ENCODE measurements around the gene CYBA. TPM values are rescaled to one million over a fixed set of nuclear protein-coding genes. Genes with fewer than 3 reads are reported as not detected.
A peak's percentile ranks its signal among the peaks of the same experiment; 100 is the strongest.

Gene CYBA
- total and polyA plus RNA-seq, 10 of the 15 experiments (the other 5 are each of a cell fraction or from before 2014, with no cell fraction given) = 0.55 to 598 (median 258) TPM

DNA sequence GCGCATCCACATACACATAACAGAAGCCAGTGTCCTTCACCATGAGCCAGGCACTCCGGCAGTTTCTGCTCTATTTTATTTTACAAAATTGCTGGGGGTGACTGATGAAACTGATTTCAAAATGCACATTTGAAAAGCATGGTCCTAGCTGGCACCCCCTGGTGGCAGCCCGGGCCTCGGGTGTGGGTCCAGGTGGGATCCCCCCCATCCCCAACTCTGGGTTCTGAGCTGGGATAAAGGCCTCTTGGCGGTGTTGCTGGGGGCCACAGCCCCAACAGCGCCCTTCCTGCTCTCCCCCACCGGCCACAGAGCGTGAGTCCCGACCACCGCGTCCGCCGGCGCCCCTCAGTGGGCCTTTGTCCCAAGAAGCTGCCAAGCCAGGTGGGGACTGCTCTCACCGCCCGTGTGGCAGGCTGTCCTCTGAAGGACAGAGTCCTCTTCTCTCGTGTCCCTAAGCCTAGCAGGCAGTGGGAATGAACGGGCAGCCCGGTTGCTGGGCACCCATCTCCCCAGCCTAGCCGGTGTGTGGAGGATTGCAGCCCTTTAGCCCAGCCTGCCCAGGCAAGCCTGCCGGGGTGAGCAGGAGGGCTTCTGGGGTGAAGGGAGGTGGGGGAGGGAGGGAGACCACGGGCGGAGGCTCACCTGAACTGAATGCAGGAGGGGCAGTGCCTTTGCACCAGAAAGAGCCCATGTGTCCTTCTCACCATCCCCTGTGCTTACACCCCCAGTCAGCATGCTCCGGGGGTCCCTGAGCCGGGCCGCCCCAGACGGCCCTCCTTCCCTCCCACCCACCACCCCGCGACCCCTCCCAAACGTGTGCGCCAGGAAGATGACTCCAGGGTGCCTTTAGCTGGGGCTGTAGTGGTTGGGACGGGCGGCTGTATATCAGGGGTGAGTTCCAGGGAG, 34.6 kb upstream of the CYBA start:
- no peak for FAIRE-seq
- ChIA-PET POLR2A (interaction anchor here (0.6 kb wide), 1 partner anchor 48 kb away, joined by 3 read pairs; no protein-coding TSS in a partner anchor), CTCF (interaction anchor here (1.1 to 1.3 kb wide), 6 partner anchors 10 to 96 kb away, joined by 3 to 6 read pairs (median 3); partner anchors contain the start of gene MVD), RAD21 (ENCODE audit: unreplicated experiment) (interaction anchor here (1.0 to 1.2 kb wide), 2 partner anchors 17 to 22 kb away, joined by 3 to 6 read pairs; partner anchors contain the start of gene MVD), SMC1A (ENCODE audit: uncharacterized antibody, unreplicated experiment) (interaction anchor here (0.6 to 0.9 kb wide), 2 partner anchors 22 to 98 kb away, joined by 3 read pairs; no protein-coding TSS in a partner anchor)
- H3K36me3 ChIP-seq (ENCODE audit: control insufficient read depth in 2 of 2, insufficient read depth in 2 of 2, low read length in 1 of 2) = no peaks in the 10 kb centered on the region
- in situ Hi-C loops (cut with MboI) = no loop called here
- BruUV-seq (replicated peaks) = no TSS peak
- peak overlapping the region; percentile 61 for H2AFZ ChIP-seq (ENCODE audit: control insufficient read depth, low read depth, low read length)
- no peaks in the 10 kb centered on the region for H4K20me1 ChIP-seq (ENCODE audit: control insufficient read depth, insufficient read depth)
- H3K9me3 ChIP-seq (replicated peaks; ENCODE audit: control insufficient read depth, insufficient read depth, low read length) = no peaks in the 10 kb centered on the region
- ATAC-seq = 0 out of 3 replicates have a peak, but pooled peaks have one; percentile 2
- no peaks in the 10 kb centered on the region; the same call in 1 of the 2 replicates for H3K79me2 ChIP-seq (ENCODE audit: control insufficient read depth, insufficient read depth, low read length)
- intact Hi-C loops (cut with micrococcal nuclease; ENCODE audit: unreplicated experiment) = no loop called here
- H3K27ac ChIP-seq (ENCODE audit: control insufficient read depth, insufficient read depth) = no peak overlapping the region
- peak overlapping the region; percentile 52; the same call in 1 of the 2 replicates for H3K9ac ChIP-seq (ENCODE audit: control insufficient read depth, insufficient read depth, low read length)
- H3K4me1 ChIP-seq (ENCODE audit: control insufficient read depth, insufficient read depth, low read length) = peaks cover 40% of the 10 kb centered on the region
- no peaks in the 10 kb centered on the region; a peak in 1 of 4 replicates for H3K27me3 ChIP-seq (replicated peaks in 1 of 2; ENCODE audit: control insufficient read depth in 2 of 2, insufficient read depth in 2 of 2, low read length in 1 of 2)
- 13% methylated on average over 26 of the region's 33 CpGs for WGBS (ENCODE audit: insufficient coverage, insufficient replicate concordance, low lambda C conversion rate, missing lambda C conversion rate)
- peak overlapping the region; percentile 92 for H3K4me2 ChIP-seq (ENCODE audit: control insufficient read depth, insufficient read depth)
- DNase-seq (ENCODE audit: low read depth, low spot score) = no peak
- peak overlapping the region; percentile 98 for H3K4me3 ChIP-seq
- TF ChIP-seq SIX5 (IDR thresholded peaks at IDR 0.05; ENCODE audit: low read depth, low read length, severe bottlenecking) (no peak), CBX5 (IDR thresholded peaks at IDR 0.05; ENCODE audit: low read depth) (no peak), PAX8 (IDR thresholded peaks at IDR 0.05) (no peak), MYB (IDR thresholded peaks at IDR 0.05; ENCODE audit: borderline replicate concordance, low read depth, low read length) (no peak), SMC3 (IDR thresholded peaks at IDR 0.05; ENCODE audit: borderline replicate concordance, low read length) (peak; percentile 21; the same call in 1 of the 2 replicates), JUNB (IDR thresholded peaks at IDR 0.05) (no peak), RELB (IDR thresholded peaks at IDR 0.05; ENCODE audit: low read depth) (no peak), ZBTB33 (IDR thresholded peaks at IDR 0.05) (0 out of 2 replicates have a peak, but pooled peaks have one; percentile 15), CTCF (IDR thresholded peaks at IDR 0.05 in 2 of 3, conservative IDR thresholded peaks at IDR 0.05 in 1 of 3; ENCODE audit: control insufficient read depth in 2 of 3, extremely low read depth in 1 of 3, insufficient read depth in 1 of 3, low read depth in 3 of 3, low read length in 3 of 3) (peak; percentile 40 to 60 (median 60)), RCOR1 (conservative IDR thresholded peaks at IDR 0.05; ENCODE audit: low read depth, low read length) (no peak)
- TF ChIP-seq, protein P1, sequence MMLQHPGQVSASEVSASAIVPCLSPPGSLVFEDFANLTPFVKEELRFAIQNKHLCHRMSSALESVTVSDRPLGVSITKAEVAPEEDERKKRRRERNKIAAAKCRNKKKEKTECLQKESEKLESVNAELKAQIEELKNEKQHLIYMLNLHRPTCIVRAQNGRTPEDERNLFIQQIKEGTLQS (IDR thresholded peaks at IDR 0.05; ENCODE audit: borderline replicate concordance, extremely low read depth, low read depth, low read length) = no peak

Data from GM12878 (cell line).